HL-60 (cell line): ENCODE measurements around the gene SCAANT1.

Source experiments
- DNase-seq, 2 experiments: peaks; one replicate each; pipeline ENCODE4 v3.0.0-alpha.2; 2010 to 2020; ENCODE audit warnings: low read depth in 1 of 2, low spot score in 1 of 2
- H3K27ac ChIP-seq: fragments of 250-450 bp; sonication (Bioruptor Pico); replicated peaks from 2 replicates; pipeline ENCODE4 v1.5.1; 2020; ENCODE audit warnings: mild to moderate bottlenecking, moderate library complexity
- H3K27me3 ChIP-seq: fragments of 250-450 bp; sonication (Bioruptor Pico); 2 replicates; pipeline ENCODE4 v1.5.1; 2021; ENCODE audit warnings: mild to moderate bottlenecking, moderate library complexity; ENCODE audit not compliant: insufficient read depth, poor library complexity, severe bottlenecking
- H3K4me3 ChIP-seq: replicated peaks from 2 replicates; pipeline ENCODE4 v1.5.1; 2011; ENCODE audit warnings: mild to moderate bottlenecking, control low read depth, low read length; ENCODE audit not compliant: insufficient read depth
- CTCF ChIP-seq: IDR thresholded peaks from one replicate; pipeline ENCODE4 v1.5.1; 2011; ENCODE audit warnings: low read length, control low read depth, inconsistent platforms; ENCODE audit not compliant: insufficient read depth
- GABPA ChIP-seq: IDR thresholded peaks from 2 replicates; pipeline ENCODE4 v1.6.1; 2012; ENCODE audit warnings: low read depth
- POLR2AphosphoS5 ChIP-seq: IDR thresholded peaks from 2 replicates; pipeline ENCODE4 v1.6.1; 2012; ENCODE audit warnings: low read depth
- SPI1 ChIP-seq: IDR thresholded peaks from 2 replicates; pipeline ENCODE4 v1.6.1; 2012; ENCODE audit warnings: low read depth, mild to moderate bottlenecking, borderline replicate concordance
- TF ChIP-seq, protein P1 (sequence below): IDR thresholded peaks from 2 replicates; pipeline ENCODE4 v1.6.1; 2012; ENCODE audit warnings: low read depth; ENCODE audit not compliant: insufficient replicate concordance

SCAANT1 gene

GRCh38 chr3:63959146-63959545 is 47.0 kb upstream of the SCAANT1 start:
- no peak for DNase-seq
- Histone ChIP-seq H3K27me3 (no peaks in the 10 kb centered on the region), H3K4me3 (no peak overlapping the region), H3K27ac (no peak overlapping the region)
- no peak for TF ChIP-seq SPI1
- TF ChIP-seq POLR2AphosphoS5 = no peak
- no peak for TF ChIP-seq CTCF
- no peak for TF ChIP-seq GABPA
- TF ChIP-seq, protein P1, sequence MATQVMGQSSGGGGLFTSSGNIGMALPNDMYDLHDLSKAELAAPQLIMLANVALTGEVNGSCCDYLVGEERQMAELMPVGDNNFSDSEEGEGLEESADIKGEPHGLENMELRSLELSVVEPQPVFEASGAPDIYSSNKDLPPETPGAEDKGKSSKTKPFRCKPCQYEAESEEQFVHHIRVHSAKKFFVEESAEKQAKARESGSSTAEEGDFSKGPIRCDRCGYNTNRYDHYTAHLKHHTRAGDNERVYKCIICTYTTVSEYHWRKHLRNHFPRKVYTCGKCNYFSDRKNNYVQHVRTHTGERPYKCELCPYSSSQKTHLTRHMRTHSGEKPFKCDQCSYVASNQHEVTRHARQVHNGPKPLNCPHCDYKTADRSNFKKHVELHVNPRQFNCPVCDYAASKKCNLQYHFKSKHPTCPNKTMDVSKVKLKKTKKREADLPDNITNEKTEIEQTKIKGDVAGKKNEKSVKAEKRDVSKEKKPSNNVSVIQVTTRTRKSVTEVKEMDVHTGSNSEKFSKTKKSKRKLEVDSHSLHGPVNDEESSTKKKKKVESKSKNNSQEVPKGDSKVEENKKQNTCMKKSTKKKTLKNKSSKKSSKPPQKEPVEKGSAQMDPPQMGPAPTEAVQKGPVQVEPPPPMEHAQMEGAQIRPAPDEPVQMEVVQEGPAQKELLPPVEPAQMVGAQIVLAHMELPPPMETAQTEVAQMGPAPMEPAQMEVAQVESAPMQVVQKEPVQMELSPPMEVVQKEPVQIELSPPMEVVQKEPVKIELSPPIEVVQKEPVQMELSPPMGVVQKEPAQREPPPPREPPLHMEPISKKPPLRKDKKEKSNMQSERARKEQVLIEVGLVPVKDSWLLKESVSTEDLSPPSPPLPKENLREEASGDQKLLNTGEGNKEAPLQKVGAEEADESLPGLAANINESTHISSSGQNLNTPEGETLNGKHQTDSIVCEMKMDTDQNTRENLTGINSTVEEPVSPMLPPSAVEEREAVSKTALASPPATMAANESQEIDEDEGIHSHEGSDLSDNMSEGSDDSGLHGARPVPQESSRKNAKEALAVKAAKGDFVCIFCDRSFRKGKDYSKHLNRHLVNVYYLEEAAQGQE = no peak

DNA sequence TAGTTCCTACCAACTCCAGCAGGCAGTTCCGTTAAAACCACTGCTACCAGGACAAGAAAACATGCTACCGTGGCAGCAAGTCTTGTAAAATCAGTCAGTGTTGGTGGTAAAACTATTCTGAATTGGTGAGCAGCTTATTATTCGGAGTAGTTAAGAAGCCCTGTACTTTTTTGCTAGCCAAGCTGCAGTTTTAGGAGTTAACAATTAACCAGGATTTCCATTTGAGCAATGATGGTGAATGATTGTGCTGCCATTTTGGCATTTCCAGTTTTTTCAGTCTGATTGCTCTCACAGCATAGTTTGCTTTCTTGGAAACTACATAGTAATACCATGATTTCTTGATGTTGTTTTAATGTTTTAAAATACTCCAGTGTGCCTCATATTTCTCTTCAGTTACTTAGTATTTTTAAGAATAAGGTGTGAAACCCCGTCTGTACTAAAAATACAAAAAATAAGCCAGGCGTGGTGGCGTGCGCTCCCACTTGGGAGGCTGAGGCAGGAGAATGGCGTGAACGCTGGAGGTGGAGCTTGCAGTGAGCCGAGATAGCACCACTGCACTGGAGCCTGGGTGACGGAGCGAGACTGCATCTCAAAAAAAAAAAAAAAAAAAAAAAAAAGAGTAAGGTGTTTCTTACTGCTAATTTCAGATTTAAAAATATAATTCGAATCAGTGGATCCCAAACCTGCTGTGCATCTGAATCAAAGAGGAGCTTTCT is 43.8 kb upstream of the SCAANT1 start:
- no peak for DNase-seq
- Histone ChIP-seq H3K27ac (no peak overlapping the region), H3K4me3 (no peak overlapping the region), H3K27me3 (no peaks in the 10 kb centered on the region)
- TF ChIP-seq, protein P1 = no peak
- TF ChIP-seq CTCF (no peak), GABPA (no peak), SPI1 (no peak), POLR2AphosphoS5 (no peak)

DNA sequence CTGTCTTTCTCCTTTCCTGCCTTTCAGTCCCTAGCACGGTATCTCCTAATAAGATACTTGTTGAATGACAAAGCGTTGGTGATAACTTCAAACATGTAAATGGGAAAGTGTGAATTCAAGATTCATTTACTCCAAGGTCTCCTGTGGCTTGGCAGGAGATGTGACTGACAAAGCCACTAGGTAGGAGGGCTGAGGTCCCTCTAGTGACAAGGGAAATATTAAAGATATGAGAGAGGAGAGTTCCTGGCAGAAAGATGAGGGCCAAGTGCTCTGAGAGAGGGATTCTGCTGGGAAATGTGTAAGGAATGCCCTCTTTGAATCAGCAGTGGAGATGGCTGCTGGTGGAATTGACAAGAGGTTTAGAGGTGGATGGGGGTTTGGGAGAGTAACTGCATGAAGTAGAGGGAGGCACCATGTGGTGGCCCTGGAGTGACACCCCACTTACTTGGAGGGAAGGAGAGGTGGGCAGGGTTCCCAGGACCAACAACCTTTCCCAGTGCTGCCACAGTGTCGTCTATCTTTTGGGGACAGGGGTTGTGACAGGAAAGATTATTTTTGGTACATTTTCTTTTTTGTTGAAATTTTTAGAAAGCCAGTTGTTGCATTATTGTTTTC is 43.0 kb upstream of the SCAANT1 start:
- H3K27me3 ChIP-seq = no peaks in the 10 kb centered on the region
- DNase-seq = no peak
- TF ChIP-seq POLR2AphosphoS5 = no peak
- TF ChIP-seq CTCF = no peak
- TF ChIP-seq, protein P1 = no peak
- TF ChIP-seq GABPA = no peak
- TF ChIP-seq SPI1 = no peak
- no peak overlapping the region for H3K27ac ChIP-seq
- H3K4me3 ChIP-seq = no peak overlapping the region
